ENCODE measurements around the gene PPP2R5C.

- TF ChIP-seq TAF1 (IDR thresholded peaks at IDR 0.05; ENCODE audit: low read depth, low read length) = no peak
- no peak for TF ChIP-seq POLR2A (IDR thresholded peaks at IDR 0.05; ENCODE audit: low read depth, low read length)
Measured at GRCh38 chr14:101761032-101761880, at the start of gene PPP2R5C.
